Ovary (tissue), 9 donors: Measurements from ENCODE around the gene VWA3B. TPM values are rescaled to one million over a fixed set of nuclear protein-coding genes. Genes with fewer than 3 reads are reported as not detected.

Experiments used
- DNase-seq, 5 donors: peaks; one replicate each; pipeline ENCODE4 v3.0.0-alpha.2; 2019 to 2020
- H3K27ac ChIP-seq, 2 donors: fragments of 200-600 bp; one replicate each; pipeline versions ENCODE4 v1.5.1 to v1.8.0; 2019 to 2022
- H3K27me3 ChIP-seq: fragments of 200-600 bp; one replicate; pipeline ENCODE4 v1.8.0; 2022
- H3K36me3 ChIP-seq: fragments of 200-600 bp; sonication (generic); one replicate; pipeline ENCODE4 v1.5.1; 2019
- H3K4me1 ChIP-seq: one replicate; pipeline ENCODE4 v1.8.1; 2013; ENCODE audit warnings: mild to moderate bottlenecking, moderate library complexity; ENCODE audit not compliant: insufficient read depth
- H3K4me3 ChIP-seq: fragments of 200-600 bp; sonication (generic); one replicate; pipeline ENCODE4 v1.5.1; 2017
- H3K9me3 ChIP-seq, 2 donors: fragments of 200-600 bp in 1 of 2; sonication (generic) in 1 of 2; one replicate each; pipeline versions ENCODE4 v1.5.1 to v1.8.1; 2013 to 2019; ENCODE audit warnings: mild to moderate bottlenecking in 1 of 2, moderate library complexity in 1 of 2
- CTCF ChIP-seq, 3 donors: fragments of 450-650 bp in 2 of 3; fragments of 200-600 bp in 1 of 3; IDR thresholded peaks; one replicate each; pipeline versions ENCODE4 v1.5.1 to v1.8.0; 2016 to 2022; ENCODE audit warnings: antibody characterized with exemption in 3 of 3, mild to moderate bottlenecking in 1 of 3
- EP300 ChIP-seq: sonication (generic); formaldehyde crosslinking; IDR thresholded peaks from one replicate; pipeline ENCODE4 v1.6.1; 2017; ENCODE audit warnings: antibody characterized with exemption
- POLR2A ChIP-seq: fragments of 450-650 bp; IDR thresholded peaks from one replicate; pipeline ENCODE4 v1.6.1; 2017; ENCODE audit warnings: antibody characterized with exemption, mild to moderate bottlenecking, moderate library complexity
- WGBS, 3 donors: extraction: QIAGEN DNeasy Blood & Tissue Kit in 1 of 3; methylation state at CpG; one replicate each; pipeline versions ENCODE4 v1.1.5 to v1.1.7; 2013 to 2017; 5-methylcytosine and 5-hydroxymethylcytosine counted together
- intact Hi-C, 4 donors: fragments of 100-400 bp; cut with DNase I; formaldehyde crosslinking; loops; one replicate each; pipeline versions ENCODE4 v1.11.0 to v1.15.1; 2022 to 2023
- polyA plus RNA-seq, 2 donors: library from polyadenylated mRNA; stranded (reverse); fragments of 200-250 nt in 1 of 2; fragments of 350-450 nt in 1 of 2; fragmentation: Illumina TruSeq in 1 of 2; extraction: RNeasy Lipid Tissue Mini Kit (QIAGEN cat#74804) in 1 of 2; gene quantifications; one replicate each; pipeline ENCODE4 v1.2.3, GENCODE V29; 2013 to 2014
- total RNA-seq, 7 donors: library from RNA; depleted of rRNA in 2 of 7; stranded (reverse); fragments of >200 nt in 2 of 7; fragmentation: NEBNext Ultra II Directional in 3 of 7; extraction: Animal tissue kit (Norgen Biotek cat#: 25700) in 3 of 7; gene quantifications; one replicate each; pipeline versions ENCODE4 v1.1.0 to v1.2.4, GENCODE V29; 2016 to 2023
- donor health status: DM: no; HTN: no; CAD: no; lungs with moderate emphysema.
- donor health status: DM: no; HTN: no; CAD: no.
- donor health status: Bipolar disorder and iron deficiency.
- donor health status: DM: yes; HTN: yes; CAD: no.
- donor health status: DM: no; HTN: no; CAD: no.
- donor health status: DM: yes; HTN: yes; CAD: no.

Gene VWA3B
- total and polyA plus RNA-seq, 9 donors = 0.56 to 15.7 (median 1.1) TPM

- no peaks in the 10 kb centered on the region for H3K27me3 ChIP-seq
- DNase-seq = no peak
- intact Hi-C loops = no loop called here
- 80 to 87% (median 87%) methylated on average over 5 of the region's 5 CpGs for WGBS, 3 donors
- no peak overlapping the region for H3K27ac ChIP-seq
- no peaks in the 10 kb centered on the region for H3K36me3 ChIP-seq
- H3K4me3 ChIP-seq = no peak overlapping the region
- peaks cover 3% of the 10 kb centered on the region for H3K4me1 ChIP-seq
- no peaks in the 10 kb centered on the region for H3K9me3 ChIP-seq
- no peak for TF ChIP-seq EP300
- no peak for TF ChIP-seq POLR2A
- no peak for TF ChIP-seq CTCF (IDR thresholded peaks at IDR 0.05)
Measured at GRCh38 chr2:98165516-98166071, 78.6 kb downstream of the VWA3B start.

DNA sequence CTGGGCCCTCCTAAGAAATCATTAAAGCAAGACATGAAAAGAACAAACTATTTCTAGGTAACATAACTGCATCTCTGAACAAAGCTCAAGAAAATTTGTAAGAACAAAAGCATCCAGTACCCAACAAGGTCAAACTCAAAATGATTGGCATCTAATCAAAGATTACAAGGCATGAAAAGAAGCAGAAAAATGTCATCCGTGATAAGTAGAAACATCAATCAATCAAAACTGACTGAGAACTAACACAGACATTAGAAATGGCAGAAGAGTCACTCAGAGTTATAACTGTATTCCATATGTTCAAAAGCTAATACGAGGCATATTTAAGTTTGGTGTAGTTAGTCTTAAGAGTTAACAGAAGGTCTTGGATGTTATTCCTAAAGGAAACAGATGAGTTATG is 80.9 kb downstream of the VWA3B start:
- TF ChIP-seq EP300 (no peak), CTCF (IDR thresholded peaks at IDR 0.05) (no peak)
- no peaks in the 10 kb centered on the region for H3K36me3 ChIP-seq
- intact Hi-C loops = no loop called here
- WGBS, 3 donors = 72 to 84% (median 83%) methylated on average over 2 of the region's 2 CpGs
- no peak overlapping the region for H3K27ac ChIP-seq
- H3K9me3 ChIP-seq = no peaks in the 10 kb centered on the region
- H3K27me3 ChIP-seq = no peaks in the 10 kb centered on the region
- no peak for DNase-seq
- no peak overlapping the region for H3K4me3 ChIP-seq
- H3K4me1 ChIP-seq = peaks cover 1% of the 10 kb centered on the region

GRCh38 chr2:98170076-98170475 is 83.1 kb downstream of the VWA3B start:
- DNase-seq = no peak
- TF ChIP-seq EP300 (no peak), CTCF (IDR thresholded peaks at IDR 0.05) (no peak), POLR2A (no peak)
- H3K27me3 ChIP-seq = no peaks in the 10 kb centered on the region
- no peaks in the 10 kb centered on the region for H3K36me3 ChIP-seq
- no peaks in the 10 kb centered on the region for H3K4me1 ChIP-seq
- WGBS, 3 donors = 89 to 98% (median 92%) methylated on average over 3 of the region's 3 CpGs
- H3K27ac ChIP-seq = no peak overlapping the region
- H3K9me3 ChIP-seq = no peaks in the 10 kb centered on the region
- no peak overlapping the region for H3K4me3 ChIP-seq
- intact Hi-C loops = no loop called here

DNA sequence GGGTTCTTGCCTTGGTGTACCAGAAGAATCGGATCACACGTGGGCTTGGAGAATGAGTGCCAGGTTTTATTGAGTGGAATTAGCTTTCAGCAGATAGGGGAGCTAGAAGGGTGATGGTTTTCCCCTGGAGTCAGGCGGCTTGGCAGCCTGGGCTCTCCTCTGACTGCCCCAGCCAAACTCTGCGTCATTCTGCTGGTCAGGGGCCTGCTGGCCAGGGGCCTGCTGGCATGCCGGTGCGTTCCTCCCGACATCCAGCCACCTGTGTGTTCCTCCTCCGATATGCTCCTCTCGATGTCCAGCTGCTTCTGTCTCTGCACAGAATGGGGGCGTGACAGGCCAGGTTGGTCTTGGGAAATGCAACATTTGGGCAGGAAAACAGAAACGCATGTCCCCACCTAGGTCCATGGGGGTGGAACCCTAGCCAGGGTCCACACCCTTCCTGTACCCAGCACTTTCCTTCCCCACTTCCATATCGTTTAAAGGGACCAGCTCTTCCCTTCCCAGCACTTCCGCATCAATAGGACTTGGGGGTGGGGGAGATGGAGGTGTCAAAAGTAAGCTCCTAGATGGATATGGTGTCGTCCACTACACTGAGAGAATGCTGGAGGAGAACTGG is 85.3 kb downstream of the VWA3B start:
- no peaks in the 10 kb centered on the region for H3K27me3 ChIP-seq
- 76 to 91% (median 81%) methylated on average over 14 of the region's 14 CpGs for WGBS, 3 donors
- H3K27ac ChIP-seq = no peak overlapping the region
- TF ChIP-seq CTCF (IDR thresholded peaks at IDR 0.05) (no peak), EP300 (no peak), POLR2A (no peak)
- H3K36me3 ChIP-seq = no peaks in the 10 kb centered on the region
- H3K9me3 ChIP-seq = no peaks in the 10 kb centered on the region
- no peaks in the 10 kb centered on the region for H3K4me1 ChIP-seq
- intact Hi-C loops = no loop called here
- DNase-seq = no peak
- H3K4me3 ChIP-seq = no peak overlapping the region
